ENCODE data around the gene SLC7A6. TPM values are rescaled to one million over a fixed set of nuclear protein-coding genes. Genes with fewer than 3 reads are reported as not detected.

The SLC7A6 gene
- total and polyA plus RNA-seq, 2 of the 8 experiments (the other 6 are each of a cell fraction or from before 2014, with no cell fraction given): 28.0 to 37.8 TPM

DNA sequence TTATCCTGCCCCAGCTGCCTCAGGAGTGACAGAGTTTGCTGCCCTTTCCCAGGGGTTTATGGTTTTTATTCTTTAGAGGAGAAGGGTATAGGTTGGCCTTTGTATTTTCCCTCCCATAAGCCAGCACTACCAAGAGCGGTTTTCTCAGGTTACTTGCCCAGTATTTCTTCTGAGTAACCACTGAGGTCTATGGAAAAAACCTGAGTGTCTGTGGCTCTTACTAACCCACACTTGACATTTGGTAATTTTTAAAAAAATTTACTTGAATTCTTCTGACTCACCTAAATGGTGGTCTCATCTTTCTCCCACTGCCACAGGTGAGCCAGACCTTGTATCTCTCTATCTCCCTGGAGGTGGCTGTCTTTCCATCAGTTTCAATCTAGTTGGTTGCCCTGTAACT, 6.0 kb downstream of the SLC7A6 start:
- peaks cover under 1% of the 10 kb centered on the region; the same call in 1 of the 2 replicates for H3K23me2 ChIP-seq (ENCODE audit: low read depth, low read length)
- no peak overlapping the region for H2BK120ac ChIP-seq (replicated peaks; ENCODE audit: low read depth, low read length)
- no peak overlapping the region for H3K4me2 ChIP-seq (ENCODE audit: insufficient read depth in 1 of 2, low read depth in 2 of 2, low read length in 2 of 2)
- no peak overlapping the region for H3K23ac ChIP-seq (ENCODE audit: insufficient read length)
- peaks cover 0 to 2% (median 0%) of the 10 kb centered on the region in 4 experiments; a peak in 2 of 8 replicates for H3K36me3 ChIP-seq (ENCODE audit: control insufficient read depth in 2 of 4, insufficient read depth in 4 of 4, low read length in 3 of 4)
- H4K5ac ChIP-seq (ENCODE audit: insufficient read length, low read depth, low read length): no peak overlapping the region
- H4K20me1 ChIP-seq (replicated peaks in 1 of 2; ENCODE audit: control insufficient read depth in 1 of 2, insufficient read depth in 2 of 2, low read length in 2 of 2): no peaks in the 10 kb centered on the region
- H2BK5ac ChIP-seq (ENCODE audit: low read depth, low read length): no peak overlapping the region
- 0% methylated on average over 1 of the region's 1 CpG; no CpG with 5 or more reads in 1 of the 2 experiments for WGBS, 2 experiments (ENCODE audit: extremely low coverage in 1 of 2, insufficient coverage in 1 of 2, insufficient read length in 1 of 2, insufficient replicate concordance in 2 of 2, low coverage in 1 of 2, low lambda C conversion rate in 2 of 2, missing lambda C conversion rate in 1 of 2)
- H3K56ac ChIP-seq (replicated peaks; ENCODE audit: insufficient read length, low read depth, low read length): no peak overlapping the region
- H4K8ac ChIP-seq (ENCODE audit: extremely low read depth, insufficient read depth, low read length): no peak overlapping the region
- FAIRE-seq: no peak
- peaks cover 0 to 3% (median 2%) of the 10 kb centered on the region in 4 experiments; a peak in 4 of 7 replicates for H3K4me1 ChIP-seq (replicated peaks in 1 of 4; ENCODE audit: control insufficient read depth in 3 of 4, insufficient read depth in 4 of 4, low read length in 3 of 4)
- peaks cover 12% of the 10 kb centered on the region for H3K79me1 ChIP-seq (ENCODE audit: low read depth, low read length)
- H3K79me2 ChIP-seq (ENCODE audit: control insufficient read depth in 1 of 2, insufficient read depth in 2 of 2, low read length in 2 of 2): peaks cover 0 to 30% of the 10 kb centered on the region in 2 experiments; a peak in 3 of 4 replicates
- no peaks in the 10 kb centered on the region for H3K9me3 ChIP-seq (ENCODE audit: insufficient read depth in 2 of 2, low read depth in 1 of 2, low read length in 1 of 2)
- no peak for DNase-seq (ENCODE audit: low read depth in 1 of 2, low spot score in 2 of 2)
- no peak overlapping the region for H2AFZ ChIP-seq (ENCODE audit: low read length)
- H3K9ac ChIP-seq (replicated peaks in 1 of 4; ENCODE audit: extremely low read depth in 1 of 4, low read depth in 3 of 4, low read length in 3 of 4): no peak overlapping the region
- H2AK5ac ChIP-seq (ENCODE audit: low read depth, low read length): no peak overlapping the region
- POLR2A ChIA-PET (ENCODE audit: partially characterized antibody): interaction anchor here (2.5 kb wide), 1 partner anchor 41 kb away, joined by 11 read pairs; the partner anchor contains the start of genes PRMT7 and SLC7A6OS
- H3K14ac ChIP-seq (ENCODE audit: insufficient read length): no peak overlapping the region
- no peak overlapping the region for H3K27ac ChIP-seq (ENCODE audit: low read depth, low read length)
- no peak overlapping the region for H3K18ac ChIP-seq (ENCODE audit: extremely low read depth, low read length)
- H4K91ac ChIP-seq (replicated peaks; ENCODE audit: insufficient read length, low read length): no peak overlapping the region
- H3K27me3 ChIP-seq (replicated peaks in 1 of 4; ENCODE audit: control insufficient read depth in 3 of 4, extremely low read depth in 1 of 4, insufficient read depth in 3 of 4, low read length in 3 of 4): peaks cover 0 to under 1% (median 0%) of the 10 kb centered on the region in 4 experiments; a peak in 1 of 7 replicates
- no peak overlapping the region for H2BK15ac ChIP-seq (ENCODE audit: low read length)
- CTCF ChIA-PET (ENCODE audit: partially characterized antibody): interaction anchor here (1.2 to 8.5 kb wide), 2 partner anchors 9 to 40 kb away, joined by 3 to 63 read pairs; partner anchors contain the start of genes PRMT7 and SLC7A6OS
- H2BK12ac ChIP-seq (ENCODE audit: low read depth, low read length): no peak overlapping the region
- H2BK20ac ChIP-seq (ENCODE audit: low read length): no peak overlapping the region
- no peak overlapping the region for H3K4me3 ChIP-seq (ENCODE audit: extremely low read depth in 1 of 4, insufficient read depth in 2 of 4, low read depth in 3 of 4, low read length in 4 of 4)
- H3K4ac ChIP-seq (replicated peaks; ENCODE audit: insufficient read length, low read depth, low read length): no peak overlapping the region
